Measurements from ENCODE around the gene METTL9.

Gene METTL9

GRCh38 chr16:21589551-21589950 is 9.8 kb upstream of the METTL9 start:
- TF ChIP-seq, protein P1, sequence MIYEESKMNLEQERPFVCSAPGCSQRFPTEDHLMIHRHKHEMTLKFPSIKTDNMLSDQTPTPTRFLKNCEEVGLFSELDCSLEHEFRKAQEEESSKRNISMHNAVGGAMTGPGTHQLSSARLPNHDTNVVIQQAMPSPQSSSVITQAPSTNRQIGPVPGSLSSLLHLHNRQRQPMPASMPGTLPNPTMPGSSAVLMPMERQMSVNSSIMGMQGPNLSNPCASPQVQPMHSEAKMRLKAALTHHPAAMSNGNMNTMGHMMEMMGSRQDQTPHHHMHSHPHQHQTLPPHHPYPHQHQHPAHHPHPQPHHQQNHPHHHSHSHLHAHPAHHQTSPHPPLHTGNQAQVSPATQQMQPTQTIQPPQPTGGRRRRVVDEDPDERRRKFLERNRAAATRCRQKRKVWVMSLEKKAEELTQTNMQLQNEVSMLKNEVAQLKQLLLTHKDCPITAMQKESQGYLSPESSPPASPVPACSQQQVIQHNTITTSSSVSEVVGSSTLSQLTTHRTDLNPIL (CRISPR knock-in tag; IDR thresholded peaks at IDR 0.05; ENCODE audit: low read depth): no peak
- no peak for TF ChIP-seq PATZ1 (CRISPR knock-in tag; IDR thresholded peaks at IDR 0.05; ENCODE audit: borderline replicate concordance)
- TF ChIP-seq SNAI2 (CRISPR knock-in tag; IDR thresholded peaks at IDR 0.05): no peak
- TF ChIP-seq TSHZ2 (CRISPR knock-in tag; IDR thresholded peaks at IDR 0.05): no peak
- TF ChIP-seq CSDC2 (CRISPR knock-in tag; IDR thresholded peaks at IDR 0.05): no peak

DNA sequence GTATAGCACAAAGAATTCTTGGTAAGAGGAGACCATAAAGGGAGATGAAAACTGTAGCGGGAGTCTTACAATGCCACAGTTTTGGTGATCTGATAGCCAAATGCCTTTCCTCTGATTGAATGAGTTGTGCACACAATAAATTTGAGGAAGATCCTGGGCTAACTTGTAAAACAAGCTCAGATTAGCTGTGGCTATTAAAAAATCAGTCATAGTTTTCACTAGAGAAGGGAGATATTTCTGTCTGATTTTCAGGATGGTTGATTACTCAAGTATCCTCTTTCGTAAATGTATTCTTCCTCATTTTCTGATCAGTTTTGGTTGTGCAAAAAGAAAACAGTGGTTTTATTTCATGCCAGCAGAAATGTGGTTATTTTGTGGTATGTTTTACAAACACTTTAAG is 9.1 kb upstream of the METTL9 start:
- TF ChIP-seq PPARA (CRISPR knock-in tag; IDR thresholded peaks at IDR 0.05; ENCODE audit: borderline replicate concordance): no peak
- no peak for TF ChIP-seq BACH2 (CRISPR knock-in tag; IDR thresholded peaks at IDR 0.05; ENCODE audit: borderline replicate concordance)
- no peak for TF ChIP-seq ISL1 (CRISPR knock-in tag; IDR thresholded peaks at IDR 0.05)
- TF ChIP-seq SNAI2 (CRISPR knock-in tag; IDR thresholded peaks at IDR 0.05): no peak
- TF ChIP-seq ZFP30 (CRISPR knock-in tag; IDR thresholded peaks at IDR 0.05): no peak
- no peak for TF ChIP-seq OSR1 (CRISPR knock-in tag; IDR thresholded peaks at IDR 0.05)
- TF ChIP-seq ZC3H10 (CRISPR knock-in tag; IDR thresholded peaks at IDR 0.05): no peak
- TF ChIP-seq PATZ1 (CRISPR knock-in tag; IDR thresholded peaks at IDR 0.05; ENCODE audit: borderline replicate concordance): no peak
- no peak for TF ChIP-seq TCF4 (CRISPR knock-in tag; IDR thresholded peaks at IDR 0.05; ENCODE audit: borderline replicate concordance)
- TF ChIP-seq CSDC2 (CRISPR knock-in tag; IDR thresholded peaks at IDR 0.05): no peak
- no peak for TF ChIP-seq ARNTL (CRISPR knock-in tag; IDR thresholded peaks at IDR 0.05; ENCODE audit: borderline replicate concordance, low read depth)
- no peak for TF ChIP-seq TSHZ2 (CRISPR knock-in tag; IDR thresholded peaks at IDR 0.05)
- TF ChIP-seq, protein P2, sequence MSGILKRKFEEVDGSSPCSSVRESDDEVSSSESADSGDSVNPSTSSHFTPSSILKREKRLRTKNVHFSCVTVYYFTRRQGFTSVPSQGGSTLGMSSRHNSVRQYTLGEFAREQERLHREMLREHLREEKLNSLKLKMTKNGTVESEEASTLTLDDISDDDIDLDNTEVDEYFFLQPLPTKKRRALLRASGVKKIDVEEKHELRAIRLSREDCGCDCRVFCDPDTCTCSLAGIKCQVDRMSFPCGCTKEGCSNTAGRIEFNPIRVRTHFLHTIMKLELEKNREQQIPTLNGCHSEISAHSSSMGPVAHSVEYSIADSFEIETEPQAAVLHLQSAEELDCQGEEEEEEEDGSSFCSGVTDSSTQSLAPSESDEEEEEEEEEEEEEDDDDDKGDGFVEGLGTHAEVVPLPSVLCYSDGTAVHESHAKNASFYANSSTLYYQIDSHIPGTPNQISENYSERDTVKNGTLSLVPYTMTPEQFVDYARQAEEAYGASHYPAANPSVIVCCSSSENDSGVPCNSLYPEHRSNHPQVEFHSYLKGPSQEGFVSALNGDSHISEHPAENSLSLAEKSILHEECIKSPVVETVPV (CRISPR knock-in tag; IDR thresholded peaks at IDR 0.05): no peak
- no peak for TF ChIP-seq RARB (CRISPR knock-in tag; IDR thresholded peaks at IDR 0.05)

More at GRCh38 chr16:21589551-21589950, 9.8 kb upstream of the METTL9 start:
- ATAC-seq: no peak; the same call in 2 of the 3 replicates

DNA sequence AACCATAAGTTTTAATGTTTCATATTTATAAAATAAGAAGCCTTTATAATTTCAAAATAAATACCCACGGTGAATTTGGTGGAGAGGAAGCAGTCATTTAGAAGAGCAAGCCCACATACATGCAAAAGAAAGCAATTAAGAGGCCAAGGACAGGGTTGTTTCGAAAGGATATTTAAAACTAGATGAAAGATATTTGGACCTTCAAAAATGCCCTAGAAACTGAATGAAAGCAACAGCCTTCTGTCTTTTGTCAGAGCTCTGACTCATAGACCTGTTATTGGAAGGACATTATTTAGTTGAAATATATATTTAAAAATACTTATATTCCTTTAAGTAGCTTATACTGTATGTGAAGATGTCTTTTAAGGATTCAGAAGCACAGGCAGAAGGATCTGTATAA is 8.6 kb upstream of the METTL9 start:
- peak; percentile 68 for ATAC-seq

More for the DNA sequence above, 9.1 kb upstream of the METTL9 start:
- ATAC-seq: peak; percentile 62

More for the DNA sequence above, 8.6 kb upstream of the METTL9 start:
- 0 out of 2 replicates have a peak, but pooled peaks have one; percentile 25 for TF ChIP-seq ISL1 (CRISPR knock-in tag; IDR thresholded peaks at IDR 0.05)
- no peak for TF ChIP-seq POU6F1 (CRISPR knock-in tag; IDR thresholded peaks at IDR 0.05; ENCODE audit: borderline replicate concordance, low read depth)
- TF ChIP-seq, protein P2 (CRISPR knock-in tag; IDR thresholded peaks at IDR 0.05): no peak
- TF ChIP-seq ESRRG (CRISPR knock-in tag; IDR thresholded peaks at IDR 0.05): no peak

Data from SK-N-SH treated with all-trans-retinoic acid at 6 μM for 48 hours (cell line).